SK-N-MC (cell line): ENCODE measurements around the gene ATP2B1.

Experiments used
- EZH2 ChIP-seq: fragments of 200-600 bp; sonication (generic); IDR thresholded peaks from one replicate; pipeline ENCODE4 v1.6.1; 2017; ENCODE audit warnings: antibody characterized with exemption
- FOXP2 ChIP-seq: optimal IDR thresholded peaks from 2 replicates; pipeline ENCODE3; 2011; ENCODE audit warnings: mild to moderate bottlenecking, moderate library complexity; ENCODE audit not compliant: insufficient read depth; ENCODE audit errors: extremely low read length, control extremely low read depth
- POLR2AphosphoS5 ChIP-seq: IDR thresholded peaks from 2 replicates; pipeline ENCODE4 v1.6.1; 2012; ENCODE audit warnings: mild to moderate bottlenecking, low read depth, low read length, borderline replicate concordance

DNA sequence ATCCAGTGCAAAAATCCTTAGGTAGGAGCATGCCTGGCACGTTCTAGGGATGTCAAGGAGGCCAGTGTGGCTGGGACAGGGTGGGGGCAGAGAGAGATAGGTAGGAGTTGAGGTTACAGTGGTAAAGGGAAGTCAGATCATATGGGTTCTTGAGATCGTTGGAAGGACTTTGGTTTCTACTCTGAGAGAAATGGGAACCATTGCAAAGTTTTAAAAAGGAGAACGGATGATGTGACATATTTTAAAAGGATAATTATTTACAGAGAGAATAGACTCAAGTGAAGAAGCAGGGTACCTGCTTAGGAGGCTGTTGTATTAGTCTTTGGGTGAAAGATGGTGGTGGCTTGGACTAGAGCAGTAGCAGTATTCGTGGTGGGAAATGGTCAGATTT, 47.6 kb upstream of the ATP2B1 start:
- TF ChIP-seq EZH2, result no peak
- TF ChIP-seq FOXP2, result no peak
- TF ChIP-seq POLR2AphosphoS5, result no peak
